HG03439 (cell line): ENCODE measurements around the gene IFITM2.

Source experiments
- ATAC-seq: cut with Tn5 transposase; IDR thresholded peaks from one replicate; pipeline ENCODE4 v1.9.1; 2021; ENCODE audit warnings: mild to moderate bottlenecking, moderate library complexity; ENCODE audit not compliant: unreplicated experiment

The IFITM2 gene

DNA sequence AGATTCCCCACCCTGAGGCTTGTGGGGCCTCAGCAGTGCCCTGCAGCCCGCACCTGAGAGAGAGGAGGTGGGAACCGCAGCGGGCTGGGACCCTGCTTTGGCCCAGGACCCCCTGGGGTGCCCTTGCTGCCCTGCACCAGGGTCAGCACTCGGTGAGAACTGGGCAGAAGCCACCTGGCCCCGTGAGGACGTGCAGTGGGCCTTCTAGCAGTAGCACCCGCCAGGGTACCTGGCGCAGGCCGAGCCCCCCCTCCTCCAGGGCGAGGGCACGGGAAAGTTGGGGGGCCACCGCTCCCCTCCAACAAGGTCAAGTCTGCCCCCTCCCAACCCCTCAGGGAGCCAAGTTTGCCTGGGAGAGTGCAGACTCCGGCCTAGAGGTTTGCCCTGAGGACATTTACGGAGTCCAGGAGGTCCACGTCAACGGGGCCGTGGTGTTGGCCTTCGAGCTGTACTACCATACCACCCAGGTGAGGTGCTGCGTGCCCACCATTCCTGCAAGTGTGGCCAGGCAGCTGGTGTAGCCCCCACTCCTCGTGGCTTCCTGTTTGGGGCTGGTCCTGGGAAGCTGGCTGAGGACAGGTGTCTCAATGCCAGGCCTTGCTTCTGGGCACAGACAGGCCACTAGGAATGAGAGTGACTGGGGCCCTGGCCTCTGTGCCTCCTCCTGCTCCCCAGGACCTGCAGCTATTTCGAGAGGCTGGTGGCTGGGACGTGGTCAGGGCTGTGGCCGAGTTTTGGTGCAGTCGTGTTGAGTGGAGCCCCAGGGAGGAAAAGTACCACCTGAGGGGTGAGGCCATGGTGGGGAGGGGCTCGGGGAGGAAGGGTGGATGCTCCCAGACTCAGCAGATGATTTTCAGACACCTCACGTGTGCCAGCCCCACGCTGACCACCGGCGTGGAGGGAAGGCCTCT lies 15.2 kb upstream of the IFITM2 start:
- ATAC-seq, result no peak

GRCh38 chr11:293271-293851 lies 14.3 kb upstream of the IFITM2 start:
- ATAC-seq, result no peak

DNA sequence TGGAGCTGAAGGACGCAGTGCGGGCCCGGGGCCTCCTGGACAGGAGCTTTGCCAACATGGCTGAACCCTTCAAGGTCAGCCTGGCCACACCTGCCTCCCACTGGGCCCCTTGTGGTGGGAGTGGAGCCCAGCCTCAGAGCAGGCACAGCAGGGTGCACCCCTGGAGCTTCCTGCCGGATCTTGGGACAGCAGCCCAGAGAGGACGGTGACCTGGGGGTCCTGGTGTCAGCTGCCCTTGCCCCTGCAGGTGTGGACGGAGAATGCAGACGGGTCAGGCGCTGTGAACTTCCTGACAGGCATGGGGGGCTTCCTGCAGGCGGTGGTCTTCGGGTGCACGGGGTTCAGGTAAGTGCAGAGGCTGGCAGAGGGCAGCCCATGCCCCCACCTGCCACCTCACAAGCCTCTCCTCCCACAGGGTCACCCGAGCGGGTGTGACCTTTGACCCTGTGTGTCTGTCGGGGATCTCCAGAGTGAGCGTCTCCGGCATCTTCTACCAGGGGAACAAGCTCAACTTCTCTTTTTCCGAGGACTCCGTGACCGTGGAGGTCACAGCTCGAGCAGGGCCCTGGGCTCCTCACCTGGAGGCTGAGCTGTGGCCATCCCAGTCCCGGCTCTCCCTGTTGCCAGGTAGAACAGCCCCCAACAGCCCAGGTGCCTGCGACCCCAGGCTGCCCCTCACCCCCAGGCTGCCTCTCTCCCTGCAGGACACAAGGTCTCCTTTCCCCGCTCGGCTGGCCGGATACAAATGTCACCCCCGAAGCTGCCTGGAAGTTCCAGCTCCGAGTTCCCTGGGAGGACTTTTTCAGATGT lies 13.6 kb upstream of the IFITM2 start:
- ATAC-seq, result no peak

DNA sequence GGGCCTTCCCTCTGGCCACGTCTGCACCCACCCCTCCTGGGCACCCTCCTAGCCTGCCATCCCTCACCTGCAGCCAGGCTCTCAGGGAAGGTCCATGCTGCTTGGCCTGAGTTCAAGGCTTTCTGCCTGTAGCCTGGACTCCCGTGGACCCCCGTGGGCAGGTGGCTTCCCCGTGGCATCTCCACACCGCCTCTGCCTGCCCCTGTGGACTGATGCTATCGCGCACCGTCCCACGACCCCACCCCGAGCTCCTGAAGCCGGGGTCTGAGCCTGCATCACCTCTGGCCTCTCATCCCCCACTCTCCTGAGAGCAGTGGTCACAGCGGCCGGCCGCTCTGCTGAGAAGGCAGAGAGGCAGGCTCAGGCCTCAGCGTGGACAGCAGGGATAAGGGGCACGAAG lies 12.8 kb upstream of the IFITM2 start:
- ATAC-seq, result no peak

DNA sequence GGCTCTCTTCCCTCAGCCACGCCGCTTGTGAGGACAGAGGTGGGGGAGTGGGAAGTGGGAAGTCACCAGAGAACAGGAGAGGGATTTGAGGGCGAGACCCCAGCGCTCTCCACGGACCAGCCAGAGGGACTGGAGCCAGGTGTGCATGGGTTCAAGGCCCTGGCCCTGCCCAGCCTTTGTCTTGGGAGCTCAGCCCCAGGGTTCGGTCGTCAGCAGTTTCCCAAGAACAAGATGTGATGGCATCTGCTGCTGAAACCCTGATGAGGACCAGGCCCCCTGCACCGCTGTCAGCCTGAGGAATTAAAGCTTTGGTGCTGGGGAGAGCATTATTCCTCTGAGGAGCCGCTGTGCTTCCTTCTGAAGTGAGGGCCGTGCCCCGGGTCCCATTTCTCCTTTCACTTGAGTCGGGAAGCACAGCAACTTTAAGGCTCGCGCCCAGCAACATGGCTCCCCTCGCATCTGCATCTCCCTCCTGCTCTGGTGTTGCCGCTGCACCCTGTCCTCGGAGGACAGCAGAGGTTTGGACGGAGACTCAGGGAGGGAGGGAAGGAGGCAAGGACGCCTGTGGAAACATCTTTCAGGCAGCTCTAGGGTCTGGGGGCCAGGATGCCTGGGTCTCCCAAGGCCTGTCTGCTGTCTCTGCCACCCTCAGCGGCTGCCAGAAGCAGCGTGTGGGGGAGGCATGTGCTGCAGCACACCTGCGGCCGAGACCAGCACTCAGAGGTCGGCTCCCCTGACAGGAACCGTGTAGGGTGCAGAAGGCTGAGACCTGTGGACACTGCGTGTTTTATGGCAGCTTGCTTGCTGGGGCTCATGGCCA lies 12.1 kb upstream of the IFITM2 start:
- no peak for ATAC-seq

GRCh38 chr11:296171-297050 lies 11.2 kb upstream of the IFITM2 start:
- ATAC-seq, result no peak

DNA sequence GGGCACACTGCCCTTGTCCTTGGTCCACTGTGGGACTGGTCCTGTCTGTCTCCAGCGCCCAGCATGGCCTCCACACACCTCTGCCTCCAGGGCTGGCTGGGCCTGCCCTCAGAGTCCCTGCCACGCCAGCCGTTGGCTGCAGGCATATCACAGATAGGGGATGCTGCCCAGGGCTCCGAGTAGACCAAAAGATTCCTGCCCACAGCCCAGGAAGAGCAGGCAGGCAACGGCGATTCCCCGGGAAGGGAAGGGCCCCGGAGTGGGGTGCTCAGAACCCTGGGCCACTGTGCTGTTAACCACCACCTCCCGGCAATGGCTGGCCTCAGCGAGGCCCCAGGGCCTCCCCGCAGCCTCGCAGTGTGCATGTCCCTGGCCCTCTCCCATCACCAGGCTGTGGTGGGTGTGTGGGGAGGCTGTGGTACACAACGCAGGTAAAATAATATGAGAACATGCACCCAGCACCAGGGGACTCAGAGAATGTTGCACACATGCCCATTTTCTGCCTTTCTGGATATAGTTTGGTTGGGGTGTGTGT lies 10.5 kb upstream of the IFITM2 start:
- ATAC-seq, result no peak

GRCh38 chr11:297586-298405 lies 9.8 kb upstream of the IFITM2 start:
- no peak for ATAC-seq

DNA sequence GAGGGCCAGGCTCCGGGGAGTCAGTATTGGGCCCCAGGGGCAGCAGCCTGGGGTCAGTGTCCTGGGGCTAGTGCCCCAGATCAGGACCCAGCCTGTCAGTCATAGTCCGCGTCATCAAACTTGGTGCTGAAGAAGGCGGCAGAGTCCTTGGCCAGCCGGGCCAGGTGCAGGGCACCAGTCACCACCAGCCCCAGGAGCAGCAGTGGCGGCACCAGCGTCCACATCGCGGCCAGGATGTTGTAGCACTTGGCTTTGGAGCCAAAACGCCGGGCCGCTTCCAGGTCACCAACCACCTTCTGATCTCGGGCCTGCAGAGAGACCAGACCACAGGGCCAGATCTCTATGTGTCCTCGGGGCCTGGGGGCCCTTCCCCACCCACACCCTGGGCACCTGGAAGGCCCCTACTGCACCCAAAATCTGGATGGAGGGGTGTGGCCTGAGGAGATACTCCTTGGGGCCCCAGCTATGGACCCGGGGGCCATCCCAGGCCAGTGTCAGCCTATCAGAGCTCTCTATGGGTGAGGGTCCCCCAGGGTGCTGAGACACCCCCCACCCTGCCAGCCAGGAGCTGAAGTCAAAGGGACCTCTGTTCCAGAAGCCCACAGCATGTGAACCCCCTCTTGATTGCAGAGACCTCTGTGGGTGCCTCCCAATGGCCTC lies 9.1 kb upstream of the IFITM2 start:
- no peak for ATAC-seq

- ATAC-seq, result no peak
Observed at GRCh38 chr11:299081-299891, 8.3 kb upstream of the IFITM2 start, which contains the start of gene IFITM5. Gene IFITM5 (minus strand): TSS chr11:299526. CDS start chr11:299490, 36 bp downstream.

GRCh38 chr11:299951-300735 lies 7.5 kb upstream of the IFITM2 start:
- no peak for ATAC-seq

GRCh38 chr11:303363-303762 lies 4.3 kb upstream of the IFITM2 start:
- no peak for ATAC-seq

DNA sequence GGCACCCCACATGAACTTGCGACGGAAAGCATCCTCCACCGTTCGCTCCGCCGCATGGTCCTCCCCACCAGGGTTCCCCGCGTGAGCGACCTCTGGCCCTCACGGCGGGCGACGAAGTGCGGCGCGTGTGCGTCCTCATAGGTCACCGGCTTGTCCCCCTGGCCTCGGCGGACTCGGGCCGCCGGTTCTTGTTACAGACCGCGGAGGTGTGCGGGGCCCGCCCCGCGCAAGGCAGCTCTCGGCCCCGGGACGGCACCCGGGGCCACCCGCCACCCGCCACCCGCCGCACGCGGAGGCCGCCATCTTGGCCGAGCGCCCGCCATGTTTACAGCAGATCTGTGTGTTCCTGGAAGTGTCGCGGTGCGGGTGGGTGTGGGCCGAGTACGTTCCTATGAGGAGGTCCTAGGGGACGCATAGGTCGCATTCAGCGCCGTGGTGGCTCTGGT lies 3.5 kb upstream of the IFITM2 start:
- no peak for ATAC-seq

DNA sequence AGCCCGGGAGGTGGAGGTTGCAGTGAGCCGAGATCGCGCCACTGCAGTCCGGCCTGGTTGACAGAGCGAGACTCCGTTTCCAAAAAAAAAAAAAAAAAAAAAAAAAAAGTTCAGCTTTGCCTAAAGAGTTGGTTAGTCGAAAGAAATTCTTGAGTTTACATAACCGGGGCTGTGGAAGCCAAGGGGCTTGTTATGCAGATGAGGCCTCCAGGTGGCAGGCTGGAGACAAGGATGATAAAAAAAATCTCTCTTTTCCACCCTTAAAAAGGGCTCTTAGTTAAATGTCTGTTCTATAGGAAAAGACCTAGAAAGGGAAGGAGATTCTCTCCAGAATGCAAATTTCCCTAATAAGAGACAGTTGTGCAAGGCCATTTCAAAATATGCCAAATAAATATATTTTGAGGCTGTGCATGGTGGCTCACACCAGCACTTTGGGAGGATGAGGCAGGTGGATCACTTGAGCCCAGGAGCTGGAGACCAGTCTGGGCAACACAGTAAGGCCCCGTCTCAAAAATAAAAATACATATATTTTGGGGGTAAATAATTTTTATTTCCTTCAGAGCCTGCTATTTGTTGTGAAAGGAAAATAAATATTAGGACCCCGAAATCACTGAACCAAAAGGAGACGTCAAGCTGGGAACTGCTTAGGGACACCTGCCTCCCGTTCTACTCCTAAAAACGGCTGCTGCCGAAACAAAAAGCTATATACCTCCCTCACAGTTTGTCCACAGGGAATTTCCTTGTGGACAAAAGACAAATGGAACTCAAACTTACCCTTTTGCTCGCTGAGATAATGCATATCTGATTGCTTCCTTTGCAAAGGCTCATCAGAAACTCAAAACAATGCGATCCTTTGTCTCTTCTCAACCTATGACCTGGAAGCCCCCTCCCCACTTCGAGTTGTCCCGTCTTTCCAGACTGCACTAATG lies 2.4 kb upstream of the IFITM2 start:
- no peak for ATAC-seq

DNA sequence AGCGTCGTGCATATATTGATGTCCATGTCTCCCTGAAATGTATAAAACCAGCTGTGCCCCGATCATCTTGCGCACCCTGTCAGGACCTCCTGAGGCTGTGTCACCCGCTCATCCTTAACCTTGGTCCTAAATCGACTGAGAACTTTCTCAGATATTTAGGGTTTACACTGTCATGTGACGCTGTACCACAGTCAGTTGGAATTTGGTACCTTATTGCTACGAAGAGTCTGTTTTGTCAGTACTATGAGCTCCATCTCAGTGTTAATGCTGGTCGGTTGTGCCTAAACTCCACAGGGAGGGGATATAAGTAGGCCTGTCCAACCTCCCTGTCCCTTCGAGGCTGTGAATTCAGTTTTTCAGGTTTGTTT lies 1.8 kb upstream of the IFITM2 start:
- ATAC-seq, result no peak
